Left ventricle myocardium inferior (tissue), 1 donor: ENCODE data around the gene PHF21A. TPM values are rescaled to one million over a fixed set of nuclear protein-coding genes. Genes with fewer than 3 reads are reported as not detected.
"Not testable (repeated sequence)": the region's sequence is repeated elsewhere in the genome, so short reads cannot be mapped to it uniquely, and the experiment has no call there.

Source experiments
- DNase-seq: peaks from one replicate; pipeline ENCODE4 v3.0.0-alpha.2; 2020
- H3K27ac ChIP-seq: fragments of 200-600 bp; replicated peaks from 2 replicates; pipeline ENCODE4 v1.8.0; 2021
- H3K27me3 ChIP-seq: fragments of 200-600 bp; 2 replicates; pipeline ENCODE4 v1.8.0; 2021; ENCODE audit warnings: low read depth
- H3K36me3 ChIP-seq: fragments of 200-600 bp; 2 replicates; pipeline ENCODE4 v1.8.0; 2021
- H3K4me1 ChIP-seq: fragments of 200-600 bp; 2 replicates; pipeline ENCODE4 v1.8.0; 2021
- H3K4me3 ChIP-seq: fragments of 200-600 bp; 2 replicates; pipeline ENCODE4 v1.8.0; 2021; ENCODE audit warnings: mild to moderate bottlenecking, moderate library complexity
- H3K9me3 ChIP-seq: fragments of 200-600 bp; replicated peaks from 2 replicates; pipeline ENCODE4 v1.8.0; 2021
- intact Hi-C: fragments of 100-400 bp; cut with micrococcal nuclease; formaldehyde crosslinking; loops from one replicate; pipeline ENCODE4 v1.11.0; 2022
- total RNA-seq: library from RNA; stranded (reverse); fragmentation: NEBNext Ultra II Directional; extraction: Animal tissue kit (Norgen Biotek cat#: 25700); gene quantifications from one replicate; pipeline ENCODE4 v1.2.1, GENCODE V29; 2021
- TF ChIP-seq, protein P1 (sequence below): fragments of 200-600 bp; IDR thresholded peaks from 2 replicates; pipeline ENCODE4 v1.8.0; 2021; ENCODE audit warnings: antibody characterized with exemption, mild to moderate bottlenecking, borderline replicate concordance
- donor health status: DM: no; HTN: yes; CAD: no; lungs with severe emphysema.

The PHF21A gene
- total RNA-seq, 1 donor from 2014 or later = 36.6 TPM

DNA sequence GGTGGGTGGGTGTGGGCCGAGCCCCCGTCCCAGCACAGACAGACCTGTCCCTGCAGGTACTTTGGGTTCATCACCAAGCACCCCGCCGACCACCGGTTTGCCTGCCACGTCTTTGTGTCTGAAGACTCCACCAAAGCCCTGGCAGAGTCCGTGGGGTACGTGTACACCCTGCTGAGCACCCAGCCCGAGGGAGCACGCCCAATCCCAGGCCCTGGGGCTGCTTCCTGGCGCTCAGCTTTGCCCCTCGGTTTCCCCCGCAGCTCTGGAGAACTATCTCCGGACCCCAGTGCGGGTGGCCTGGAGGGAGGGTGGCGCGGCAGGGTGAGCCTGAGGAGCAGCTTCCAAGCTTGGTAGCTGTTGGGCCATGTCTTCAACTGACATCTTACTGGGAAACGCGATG lies 216.2 kb downstream of the PHF21A start:
- DNase-seq = no peak
- no peak overlapping the region for H3K27ac ChIP-seq
- H3K4me1 ChIP-seq = peaks cover 18% of the 10 kb centered on the region
- no peaks in the 10 kb centered on the region for H3K27me3 ChIP-seq
- TF ChIP-seq, protein P1, sequence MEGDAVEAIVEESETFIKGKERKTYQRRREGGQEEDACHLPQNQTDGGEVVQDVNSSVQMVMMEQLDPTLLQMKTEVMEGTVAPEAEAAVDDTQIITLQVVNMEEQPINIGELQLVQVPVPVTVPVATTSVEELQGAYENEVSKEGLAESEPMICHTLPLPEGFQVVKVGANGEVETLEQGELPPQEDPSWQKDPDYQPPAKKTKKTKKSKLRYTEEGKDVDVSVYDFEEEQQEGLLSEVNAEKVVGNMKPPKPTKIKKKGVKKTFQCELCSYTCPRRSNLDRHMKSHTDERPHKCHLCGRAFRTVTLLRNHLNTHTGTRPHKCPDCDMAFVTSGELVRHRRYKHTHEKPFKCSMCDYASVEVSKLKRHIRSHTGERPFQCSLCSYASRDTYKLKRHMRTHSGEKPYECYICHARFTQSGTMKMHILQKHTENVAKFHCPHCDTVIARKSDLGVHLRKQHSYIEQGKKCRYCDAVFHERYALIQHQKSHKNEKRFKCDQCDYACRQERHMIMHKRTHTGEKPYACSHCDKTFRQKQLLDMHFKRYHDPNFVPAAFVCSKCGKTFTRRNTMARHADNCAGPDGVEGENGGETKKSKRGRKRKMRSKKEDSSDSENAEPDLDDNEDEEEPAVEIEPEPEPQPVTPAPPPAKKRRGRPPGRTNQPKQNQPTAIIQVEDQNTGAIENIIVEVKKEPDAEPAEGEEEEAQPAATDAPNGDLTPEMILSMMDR = no peak
- intact Hi-C loops = no loop called here
- no peak overlapping the region for H3K4me3 ChIP-seq
- no peaks in the 10 kb centered on the region for H3K9me3 ChIP-seq
- peaks cover 14% of the 10 kb centered on the region for H3K36me3 ChIP-seq

DNA sequence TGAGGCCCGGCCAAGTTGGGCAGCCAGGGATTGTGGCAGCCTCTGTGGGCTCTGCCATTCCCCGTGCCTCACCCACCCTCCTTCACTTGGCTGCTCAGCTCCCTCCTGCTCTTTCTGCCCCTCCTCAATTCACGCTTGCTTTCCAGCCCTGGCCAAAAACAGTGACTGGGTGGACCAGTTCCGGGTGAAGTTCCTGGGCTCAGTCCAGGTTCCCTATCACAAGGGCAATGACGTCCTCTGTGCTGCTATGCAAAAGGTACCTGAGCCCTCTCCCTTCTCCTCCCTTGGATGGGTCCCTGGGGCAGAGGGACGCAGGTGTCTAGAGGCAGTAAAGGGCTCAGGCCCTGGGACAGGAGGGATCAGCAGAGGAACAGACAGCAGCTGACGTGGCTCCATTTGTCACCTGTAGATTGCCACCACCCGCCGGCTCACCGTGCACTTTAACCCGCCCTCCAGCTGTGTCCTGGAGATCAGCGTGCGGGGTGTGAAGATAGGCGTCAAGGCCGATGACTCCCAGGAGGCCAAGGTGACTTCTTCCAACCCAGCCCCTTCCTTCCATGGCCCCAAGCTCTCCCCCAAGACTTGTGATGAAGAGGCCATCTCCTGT lies 216.8 kb downstream of the PHF21A start:
- Histone ChIP-seq H3K4me3 (no peak overlapping the region), H3K27me3 (no peaks in the 10 kb centered on the region), H3K36me3 (peaks cover 7% of the 10 kb centered on the region), H3K27ac (no peak overlapping the region), H3K9me3 (no peaks in the 10 kb centered on the region), H3K4me1 (peaks cover 23% of the 10 kb centered on the region)
- DNase-seq = no peak
- intact Hi-C loops = no loop called here
- TF ChIP-seq, protein P1 = no peak

DNA sequence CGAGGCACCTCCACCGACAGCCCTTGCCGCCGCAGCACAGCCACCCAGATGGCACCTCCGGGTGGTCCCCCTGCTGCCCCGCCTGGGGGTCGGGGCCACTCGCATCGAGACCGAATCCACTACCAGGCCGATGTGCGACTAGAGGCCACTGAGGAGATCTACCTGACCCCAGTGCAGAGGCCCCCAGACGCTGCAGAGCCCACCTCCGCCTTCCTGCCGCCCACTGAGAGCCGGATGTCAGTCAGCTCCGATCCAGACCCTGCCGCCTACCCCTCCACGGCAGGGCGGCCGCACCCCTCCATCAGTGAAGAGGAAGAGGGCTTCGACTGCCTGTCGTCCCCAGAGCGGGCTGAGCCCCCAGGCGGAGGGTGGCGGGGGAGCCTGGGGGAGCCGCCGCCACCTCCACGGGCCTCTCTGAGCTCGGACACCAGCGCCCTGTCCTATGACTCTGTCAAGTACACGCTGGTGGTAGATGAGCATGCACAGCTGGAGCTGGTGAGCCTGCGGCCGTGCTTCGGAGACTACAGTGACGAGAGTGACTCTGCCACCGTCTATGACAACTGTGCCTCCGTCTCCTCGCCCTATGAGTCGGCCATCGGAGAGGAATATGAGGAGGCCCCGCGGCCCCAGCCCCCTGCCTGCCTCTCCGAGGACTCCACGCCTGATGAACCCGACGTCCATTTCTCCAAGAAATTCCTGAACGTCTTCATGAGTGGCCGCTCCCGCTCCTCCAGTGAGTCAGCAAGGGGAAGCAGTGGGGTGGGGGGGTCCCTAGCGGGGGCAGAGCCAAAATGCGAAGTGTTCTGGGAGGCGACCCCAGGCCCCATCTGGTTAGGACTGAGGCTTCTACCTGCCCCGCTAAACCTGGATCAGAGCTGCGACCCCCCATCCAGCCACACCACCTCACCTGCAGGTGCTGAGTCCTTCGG lies 218.5 kb downstream of the PHF21A start:
- H3K36me3 ChIP-seq = peaks cover 6% of the 10 kb centered on the region
- no peak for DNase-seq
- H3K4me1 ChIP-seq = peaks cover 31% of the 10 kb centered on the region
- H3K9me3 ChIP-seq = no peaks in the 10 kb centered on the region
- H3K4me3 ChIP-seq = no peak overlapping the region
- intact Hi-C loops = no loop called here
- H3K27ac ChIP-seq = no peak overlapping the region
- no peaks in the 10 kb centered on the region for H3K27me3 ChIP-seq
- TF ChIP-seq, protein P1 = no peak

DNA sequence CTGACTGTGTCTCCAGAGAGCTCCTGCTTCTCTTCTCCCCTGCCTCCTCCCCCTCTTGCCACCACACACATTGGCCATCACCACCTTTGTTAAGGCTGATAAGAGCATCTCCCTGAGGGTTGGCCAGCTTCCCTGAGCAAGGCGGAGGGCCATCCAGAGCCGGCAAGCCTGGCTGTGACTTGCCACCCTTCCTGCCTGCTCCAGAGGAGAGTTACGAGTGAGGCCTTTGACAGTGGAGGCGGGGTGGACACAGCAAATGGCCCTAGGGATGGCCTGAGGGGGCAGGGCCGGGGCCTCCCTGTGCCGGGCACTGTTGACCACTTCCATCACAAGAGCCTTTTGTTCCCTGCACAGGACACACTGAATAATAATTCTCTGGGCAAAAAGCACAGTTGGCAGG lies 219.6 kb downstream of the PHF21A start:
- no peak overlapping the region for H3K27ac ChIP-seq
- peaks cover 6% of the 10 kb centered on the region for H3K36me3 ChIP-seq
- intact Hi-C loops = no loop called here

DNA sequence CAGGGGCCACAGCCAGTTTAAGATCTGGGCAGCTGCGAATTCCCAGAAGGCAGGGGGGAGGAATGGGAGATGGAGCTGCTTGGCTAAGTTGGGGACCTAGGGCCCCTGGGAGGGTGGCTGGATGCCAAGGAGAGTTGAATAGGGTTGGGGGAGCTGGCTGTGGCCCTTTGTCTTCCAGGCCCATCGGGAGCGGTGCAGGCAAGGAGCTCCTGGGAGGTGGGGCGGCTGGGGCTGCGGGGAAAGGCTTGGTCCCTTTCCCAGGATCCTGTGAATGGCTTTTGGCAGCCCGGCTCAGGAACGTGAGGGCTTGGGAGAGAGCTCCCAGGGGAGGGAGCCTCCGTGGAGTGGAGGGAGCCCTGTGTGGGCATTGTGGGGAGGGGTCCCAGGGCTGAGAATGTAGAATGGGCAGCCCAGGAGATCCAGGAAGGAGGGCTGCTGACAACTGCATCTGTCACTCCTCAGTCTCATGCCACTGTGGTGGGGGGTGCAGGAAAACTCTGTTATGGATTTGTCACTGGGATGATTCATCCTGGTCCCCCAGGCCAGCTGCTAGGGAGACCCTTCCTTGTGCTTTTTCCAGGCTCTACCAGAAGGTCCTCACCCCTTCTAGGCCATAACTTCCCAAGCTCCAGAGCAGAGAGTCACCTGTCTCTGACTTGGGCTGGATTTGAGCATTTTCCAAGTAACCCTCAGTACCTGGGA lies 220.2 kb downstream of the PHF21A start:
- intact Hi-C loops = no loop called here
- peaks cover 6% of the 10 kb centered on the region for H3K36me3 ChIP-seq
- DNase-seq = no peak
- peak overlapping the region; percentile 73 for H3K4me3 ChIP-seq
- H3K27me3 ChIP-seq = no peaks in the 10 kb centered on the region
- no peak overlapping the region for H3K27ac ChIP-seq
- H3K9me3 ChIP-seq = no peaks in the 10 kb centered on the region
- TF ChIP-seq, protein P1 = no peak
- peaks cover 31% of the 10 kb centered on the region for H3K4me1 ChIP-seq

More for the DNA sequence above, 219.6 kb downstream of the PHF21A start:
- DNase-seq = no peak
- Histone ChIP-seq H3K4me1 (peaks cover 31% of the 10 kb centered on the region), H3K27me3 (no peaks in the 10 kb centered on the region), H3K9me3 (no peaks in the 10 kb centered on the region), H3K4me3 (no peak overlapping the region)
- TF ChIP-seq, protein P1 = no peak

DNA sequence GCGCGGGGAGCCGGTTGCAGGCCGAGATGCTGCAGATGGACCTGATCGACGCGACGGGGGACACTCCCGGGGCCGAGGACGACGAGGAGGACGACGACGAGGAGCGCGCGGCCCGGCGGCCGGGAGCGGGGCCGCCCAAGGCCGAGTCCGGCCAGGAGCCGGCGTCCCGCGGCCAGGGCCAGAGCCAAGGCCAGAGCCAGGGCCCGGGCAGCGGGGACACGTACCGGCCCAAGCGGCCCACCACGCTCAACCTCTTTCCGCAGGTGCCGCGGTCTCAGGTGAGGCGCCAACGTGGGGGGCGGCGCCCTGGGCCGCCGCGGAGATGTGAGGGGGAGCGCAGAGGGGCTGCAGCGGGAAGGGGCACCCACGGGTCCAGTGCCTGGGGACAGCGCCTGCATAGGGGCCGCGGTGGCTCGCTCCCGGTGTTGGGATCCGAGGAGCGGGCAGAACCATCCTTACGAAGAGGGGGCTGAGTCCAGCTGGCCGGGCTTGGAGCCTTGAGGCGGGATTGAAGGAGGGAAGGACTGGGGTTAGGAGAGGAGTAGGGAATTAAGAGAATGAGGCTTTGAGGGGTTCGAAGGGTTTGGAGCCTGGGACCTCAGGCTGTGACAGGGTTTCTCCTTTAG lies 221.0 kb downstream of the PHF21A start:
- Histone ChIP-seq H3K4me3 (peak overlapping the region; percentile 73), H3K4me1 (peaks cover 31% of the 10 kb centered on the region), H3K27ac (peak overlapping the region; percentile 65)
- intact Hi-C loops, H3K27me3 ChIP-seq, H3K36me3 ChIP-seq, DNase-seq, H3K9me3 ChIP-seq: not testable (repeated sequence)
